Endothelial cell of umbilical vein (primary cell): ENCODE results near the gene C1orf210. TPM values are rescaled to one million over a fixed set of nuclear protein-coding genes. Genes with fewer than 3 reads are reported as not detected.

Experiments
- BruUV-seq: library from RNA; stranded (reverse); fragments of 400-500 nt; replicated peaks from 2 replicates; lab custom pipeline; 2021; lab: Mats Ljungman, UMichigan
- CTCF ChIA-PET: fragments of 300-600, 350-600 bp; sonication (Branson Sonifier 250); formaldehyde crosslinking; loops from one replicate; lab custom pipeline; 2021; ENCODE audit warnings: antibody characterized with exemption, inconsistent platforms; lab: Charles Lee
- POLR2A ChIA-PET: fragments of 300-600, 350-600 bp; sonication (Branson Sonifier 250); formaldehyde crosslinking; loops from one replicate; lab custom pipeline; 2021; ENCODE audit warnings: antibody characterized with exemption, inconsistent platforms; lab: Charles Lee
- DNase-seq: peaks from one replicate; pipeline ENCODE4 v3.0.0-alpha.2; 2011; ENCODE audit warnings: low read depth, low spot score
- FAIRE-seq: peaks from 2 replicates; lab custom pipeline; 2011; peaks lifted over from hg19 to GRCh38; lab: Jason Lieb, UNC
- H2AFZ ChIP-seq: 2 replicates; pipeline ENCODE4 v1.6.0; 2012; ENCODE audit warnings: low read depth, low read length, control low read depth, inconsistent platforms
- H3K27ac ChIP-seq: 2 replicates; pipeline ENCODE4 v1.5.1; 2011; ENCODE audit warnings: low read depth, mild to moderate bottlenecking, control low read depth, low read length, moderate library complexity; ENCODE audit not compliant: insufficient read depth
- H3K27me3 ChIP-seq, 2 experiments: 2 replicates each; pipeline versions ENCODE4 v1.6.0 to v1.6.1; 2011; ENCODE audit warnings: low read length in 2 of 2, mixed read lengths in 1 of 2; ENCODE audit not compliant: control insufficient read depth in 2 of 2, insufficient read depth in 2 of 2
- H3K36me3 ChIP-seq, 2 experiments: 2 replicates in 1 of 2; 3 replicates in 1 of 2; pipeline ENCODE4 v1.5.1; 2011; ENCODE audit warnings: low read length in 2 of 2, mild to moderate bottlenecking in 1 of 2, moderate library complexity in 1 of 2; ENCODE audit not compliant: control insufficient read depth in 2 of 2, insufficient read depth in 2 of 2; ENCODE audit errors: extremely low read depth in 1 of 2
- H3K4me1 ChIP-seq: 3 replicates; pipeline ENCODE4 v1.5.1; 2011; ENCODE audit warnings: mild to moderate bottlenecking, low read length; ENCODE audit not compliant: control insufficient read depth, insufficient read depth; ENCODE audit errors: extremely low read depth
- H3K4me2 ChIP-seq: 2 replicates; pipeline ENCODE4 v1.6.1; 2011; ENCODE audit warnings: low read length, control low read depth, mixed read lengths; ENCODE audit not compliant: insufficient read depth
- H3K4me3 ChIP-seq, 3 experiments: fragments of 200-600 bp in 1 of 3; sonication (generic), shearing (Covaris generic) in 1 of 3; replicated peaks in 1 of 3; 2 replicates each; pipeline ENCODE4 v1.5.1; 2011 to 2016; ENCODE audit warnings: control low read depth in 3 of 3, low read length in 3 of 3, mild to moderate bottlenecking in 2 of 3, inconsistent platforms in 1 of 3, low read depth in 1 of 3, moderate library complexity in 1 of 3; ENCODE audit not compliant: insufficient read depth in 1 of 3
- H3K79me2 ChIP-seq: 2 replicates; pipeline ENCODE4 v1.6.0; 2012; ENCODE audit warnings: low read length, inconsistent platforms; ENCODE audit not compliant: control insufficient read depth, insufficient read depth
- H3K9ac ChIP-seq: replicated peaks from 2 replicates; pipeline ENCODE3; 2011; ENCODE audit warnings: low read length, control low read depth; ENCODE audit not compliant: insufficient read depth; ENCODE audit errors: extremely low read depth
- H3K9me1 ChIP-seq: replicated peaks from 3 replicates; pipeline ENCODE4 v1.6.0; 2011; ENCODE audit warnings: mild to moderate bottlenecking, low read length; ENCODE audit not compliant: control insufficient read depth, insufficient read depth; ENCODE audit errors: extremely low read depth
- H3K9me3 ChIP-seq: replicated peaks from 2 replicates; pipeline ENCODE4 v1.5.1; 2012; ENCODE audit warnings: low read length, inconsistent platforms; ENCODE audit not compliant: control insufficient read depth, insufficient read depth
- H4K20me1 ChIP-seq: replicated peaks from 2 replicates; pipeline ENCODE3; 2011; ENCODE audit warnings: mild to moderate bottlenecking, low read length; ENCODE audit not compliant: control insufficient read depth, insufficient read depth; ENCODE audit errors: extremely low read depth
- CTCF ChIP-seq, 2 donors: IDR thresholded peaks; 1 replicate in 1 of 2; 2 replicates in 1 of 2; pipeline ENCODE4 v1.5.1; 2011; ENCODE audit warnings: low read length in 2 of 2, mild to moderate bottlenecking in 2 of 2, moderate library complexity in 2 of 2, control low read depth in 1 of 2, inconsistent platforms in 1 of 2, low read depth in 1 of 2; ENCODE audit not compliant: insufficient read depth in 1 of 2; ENCODE audit errors: extremely low read depth in 1 of 2
- EZH2 ChIP-seq: IDR thresholded peaks from 2 replicates; pipeline ENCODE4 v1.6.1; 2012; ENCODE audit warnings: borderline replicate concordance, low read depth, mild to moderate bottlenecking, moderate library complexity, low read length, inconsistent platforms; ENCODE audit not compliant: severe bottlenecking
- FOS ChIP-seq: IDR thresholded peaks from 2 replicates; pipeline ENCODE4 v1.6.1; 2011; ENCODE audit warnings: mild to moderate bottlenecking, low read length, moderate library complexity, borderline replicate concordance; ENCODE audit not compliant: insufficient read depth
- GATA2 ChIP-seq: IDR thresholded peaks from 2 replicates; pipeline ENCODE4 v1.7.0; 2011; ENCODE audit warnings: low read depth, mild to moderate bottlenecking, moderate library complexity, mixed read lengths, low read length; ENCODE audit not compliant: insufficient read length, insufficient read depth
- JUN ChIP-seq: IDR thresholded peaks from 2 replicates; pipeline ENCODE4 v1.6.1; 2011; ENCODE audit warnings: borderline replicate concordance, low read depth; ENCODE audit not compliant: insufficient read length, insufficient read depth
- MAX ChIP-seq: IDR thresholded peaks from 2 replicates; pipeline ENCODE4 v1.6.1; 2011; ENCODE audit not compliant: insufficient read depth, insufficient read length
- MYC ChIP-seq: IDR thresholded peaks from one replicate; pipeline ENCODE4 v1.6.1; 2011; ENCODE audit warnings: mild to moderate bottlenecking, low read depth, low read length
- POLR2A ChIP-seq: IDR thresholded peaks from 2 replicates; pipeline ENCODE4 v1.6.1; 2012; ENCODE audit warnings: low read depth, mild to moderate bottlenecking, control low read depth, low read length
- POLR2AphosphoS5 ChIP-seq: IDR thresholded peaks from 2 replicates; pipeline ENCODE4 v1.6.1; 2012; ENCODE audit warnings: low read depth, mild to moderate bottlenecking, control low read depth, low read length, moderate library complexity; ENCODE audit not compliant: insufficient read depth
- dilution Hi-C: fragments of 300-500 bp; cut with MboI; formaldehyde crosslinking; loops from one replicate; pipeline ENCODE4 v1.15.0; 2019; ENCODE audit warnings: low sequenced_read_pairs; ENCODE audit not compliant: extremely low pct_ligation_motif_present
- intact Hi-C: fragments of 100-400 bp; cut with micrococcal nuclease; formaldehyde crosslinking; loops from one replicate; pipeline ENCODE4 v1.10.0; 2022
- polyA plus RNA-seq, 4 experiments: library from polyadenylated mRNA; depleted of rRNA in 3 of 4; stranded (reverse) in 3 of 4; unstranded in 1 of 4; fragments of >200 nt; gene quantifications; 2 replicates each; pipeline versions ENCODE4 v1.2.1 to v1.2.3, GENCODE V29; 2011 to 2012; ENCODE audit warnings: missing spikeins in 1 of 4
- total RNA-seq: library from RNA; stranded (reverse); gene quantifications from 2 replicates; pipeline ENCODE4 v1.2.3, GENCODE V29; 2021

C1orf210 gene
- total and polyA plus RNA-seq, 2 donors (not counting 3 experiments of a cell fraction or from before 2014, with no cell fraction given) = not detected

- CTCF ChIA-PET = interaction anchor here (1.0 kb wide), 1 partner anchor 28 kb away, joined by 3 read pairs; the partner anchor contains the start of gene TIE1
- no peak for FAIRE-seq
These were observed 12.5 kb downstream of the C1orf210 start for GRCh38 chr1:43272576-43273571.

More at GRCh38 chr1:43272576-43273571, 12.5 kb downstream of the C1orf210 start:
- Histone ChIP-seq H3K4me2 (no peak overlapping the region), H3K79me2 (no peaks in the 10 kb centered on the region), H2AFZ (no peak overlapping the region), H3K9me1 (no peaks in the 10 kb centered on the region), H3K27ac (no peak overlapping the region), H4K20me1 (no peaks in the 10 kb centered on the region), H3K27me3 (no peaks in the 10 kb centered on the region), H3K36me3 (no peaks in the 10 kb centered on the region), H3K9me3 (no peaks in the 10 kb centered on the region), H3K4me3 (no peak overlapping the region), H3K9ac (no peak overlapping the region), H3K4me1 (peaks cover 3% of the 10 kb centered on the region)
- BruUV-seq = no TSS peak
- TF ChIP-seq MAX (no peak), JUN (no peak), POLR2AphosphoS5 (no peak), POLR2A (no peak), EZH2 (no peak), MYC (no peak), GATA2 (no peak), FOS (no peak), CTCF (IDR thresholded peaks at IDR 0.05; ENCODE audit: extremely low read depth in 1 of 2, insufficient read depth in 1 of 2, low read depth in 1 of 2, low read length in 2 of 2) (no peak)
- intact Hi-C loops (no loop called here), dilution Hi-C loops (no loop called here)
- POLR2A ChIA-PET = no interaction called here
- no peak for DNase-seq
